ENCODE results near the gene ST6GAL1. TPM values are rescaled to one million over a fixed set of nuclear protein-coding genes. Genes with fewer than 3 reads are reported as not detected.

ST6GAL1 gene
- total and polyA plus RNA-seq, 2 experiments from 2014 or later, result 17.6 to 65.1 TPM

- H2AFZ ChIP-seq, result no peak overlapping the region
- H3K36me3 ChIP-seq (ENCODE audit: insufficient read depth), result no peaks in the 10 kb centered on the region; the same call in 1 of the 2 replicates
Observed at GRCh38 chr3:186967686-186968085, 37.4 kb downstream of the ST6GAL1 start.

More at GRCh38 chr3:186967686-186968085, 37.4 kb downstream of the ST6GAL1 start:
- peaks cover 76% of the 10 kb centered on the region for H3K36me3 Mint-ChIP-seq (ENCODE audit: low read depth)
- H3K27me3 Mint-ChIP-seq (ENCODE audit: insufficient read depth, low read depth, poor library complexity), result peaks cover 8% of the 10 kb centered on the region
- H3K9me3 Mint-ChIP-seq, result no peaks in the 10 kb centered on the region
- H3K4me1 Mint-ChIP-seq, result peaks cover 50% of the 10 kb centered on the region
- Histone ChIP-seq H3K4me2 (no peak overlapping the region), H3K9me2 (ENCODE audit: insufficient read depth) (no peaks in the 10 kb centered on the region), H3K79me2 (replicated peaks; ENCODE audit: insufficient read depth) (peaks cover 19% of the 10 kb centered on the region), H3K27me3 (ENCODE audit: insufficient read depth) (no peaks in the 10 kb centered on the region), H3K27ac (ENCODE audit: low read depth) (no peak overlapping the region), H3F3A (replicated peaks; ENCODE audit: low read depth) (peaks cover 9% of the 10 kb centered on the region), H4K20me1 (replicated peaks; ENCODE audit: insufficient read depth) (peaks cover 9% of the 10 kb centered on the region; the same call in 1 of the 2 replicates), H3K4me1 (ENCODE audit: insufficient read depth) (peaks cover 43% of the 10 kb centered on the region), H3K4me3 (no peak overlapping the region)
- ATAC-seq (no peak), DNase-seq (ENCODE audit: low spot score) (no peak)
- peak overlapping the region; percentile 81; the same call in 1 of the 2 replicates for H3K27ac Mint-ChIP-seq
- TF ChIP-seq EZH2phosphoT487 (IDR thresholded peaks at IDR 0.05; ENCODE audit: unreplicated experiment), result no peak
- TF ChIP-seq REST (IDR thresholded peaks at IDR 0.05; ENCODE audit: unreplicated experiment), result no peak
- no peak for TF ChIP-seq CREB1 (CRISPR knock-in tag; IDR thresholded peaks at IDR 0.05; ENCODE audit: low read depth)
- TF ChIP-seq CTCF (conservative IDR thresholded peaks at IDR 0.05; ENCODE audit: low read depth in 2 of 2), result no peak
- TF ChIP-seq NANOG (IDR thresholded peaks at IDR 0.05; ENCODE audit: borderline replicate concordance), result no peak
- TF ChIP-seq STAT1 (IDR thresholded peaks at IDR 0.05; ENCODE audit: unreplicated experiment), result no peak
- TF ChIP-seq ZNF331 (CRISPR knock-in tag; IDR thresholded peaks at IDR 0.05; ENCODE audit: low read depth), result no peak
- no peak for TF ChIP-seq EZH2 (IDR thresholded peaks at IDR 0.05; ENCODE audit: low read depth, unreplicated experiment)
- no peak for TF ChIP-seq JUNB (IDR thresholded peaks at IDR 0.05; ENCODE audit: unreplicated experiment)
- TF ChIP-seq ZNF114 (CRISPR knock-in tag; IDR thresholded peaks at IDR 0.05), result no peak
- TF ChIP-seq ZNF462 (CRISPR knock-in tag; IDR thresholded peaks at IDR 0.05), result no peak
- no peak for TF ChIP-seq ETS1 (IDR thresholded peaks at IDR 0.05)
- no peak for TF ChIP-seq POLR2AphosphoS5 (IDR thresholded peaks at IDR 0.05; ENCODE audit: low read depth)
- H3K4me3 Mint-ChIP-seq, result no peak overlapping the region
